ENCODE results near the gene NFATC2.
"Not testable (repeated sequence)": the region's sequence is repeated elsewhere in the genome, so short reads cannot be mapped to it uniquely, and the experiment has no call there.

The NFATC2 gene

DNA sequence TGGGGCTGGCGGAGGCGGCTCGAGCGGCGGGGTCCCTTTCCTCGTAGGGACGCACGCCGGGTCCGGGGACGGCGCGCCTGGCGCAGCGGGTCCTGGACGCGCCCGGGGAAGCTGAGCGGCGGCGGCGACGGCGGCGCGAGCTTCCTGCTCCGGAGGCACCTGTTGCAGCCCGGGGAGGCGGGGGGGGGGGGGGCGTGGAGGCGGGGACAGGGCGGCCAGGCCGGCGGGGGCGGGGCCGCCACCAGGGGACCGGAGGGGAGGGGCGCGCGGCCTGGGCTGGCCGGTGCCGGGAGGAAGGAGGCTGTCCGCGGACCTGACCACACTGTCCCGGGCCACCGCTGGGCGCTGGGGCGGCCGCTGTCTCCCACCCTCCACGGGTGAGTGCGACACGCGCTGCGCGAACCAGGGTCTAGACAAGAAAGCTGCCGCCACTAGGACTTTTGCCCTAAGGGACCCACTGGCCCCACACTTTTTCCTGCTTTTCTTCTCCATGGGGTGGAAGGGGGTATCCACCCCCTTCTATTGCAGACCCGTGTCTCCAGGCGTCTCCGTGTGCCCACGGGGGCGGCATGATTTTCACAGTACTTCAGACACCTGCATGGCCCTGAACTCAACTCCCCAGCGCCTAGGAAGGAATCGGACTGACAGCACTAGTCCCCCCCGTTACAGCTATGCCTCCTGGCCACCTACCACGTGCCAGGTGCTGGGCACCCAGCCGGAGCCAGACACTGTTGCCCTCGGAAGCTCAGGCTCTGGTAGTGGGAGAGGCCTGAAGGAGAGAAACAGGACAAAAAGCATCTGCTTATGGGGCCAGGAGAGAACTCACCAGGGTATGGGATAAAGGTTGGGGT, at the start of gene NFATC2:
TSS of gene NFATC2 (minus strand) at position 149 of the 851 bp plus-strand sequence. CDS start 220 bp downstream, outside the sequence.
- no peak for DNase-seq

DNA sequence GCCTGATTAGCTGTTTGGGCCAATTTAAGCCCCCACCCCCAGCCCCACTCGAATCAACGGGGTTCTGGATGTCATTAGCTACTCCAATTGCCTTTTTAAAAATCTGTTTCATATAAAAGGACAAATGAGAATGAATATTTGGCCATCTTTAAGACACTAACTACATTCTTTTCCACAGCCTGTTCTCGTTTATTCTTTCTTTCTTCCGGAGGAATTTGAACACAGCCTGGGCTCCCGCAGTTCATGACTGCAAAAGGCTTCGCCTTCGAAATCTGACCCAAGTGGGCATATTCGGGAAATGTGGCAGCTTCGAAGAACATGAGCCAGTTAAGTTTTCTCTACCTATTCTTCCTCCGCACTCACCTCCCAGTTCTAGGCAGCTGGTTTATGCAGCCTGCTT, 49.4 kb upstream of the NFATC2 start:
- DNase-seq = no peak

DNA sequence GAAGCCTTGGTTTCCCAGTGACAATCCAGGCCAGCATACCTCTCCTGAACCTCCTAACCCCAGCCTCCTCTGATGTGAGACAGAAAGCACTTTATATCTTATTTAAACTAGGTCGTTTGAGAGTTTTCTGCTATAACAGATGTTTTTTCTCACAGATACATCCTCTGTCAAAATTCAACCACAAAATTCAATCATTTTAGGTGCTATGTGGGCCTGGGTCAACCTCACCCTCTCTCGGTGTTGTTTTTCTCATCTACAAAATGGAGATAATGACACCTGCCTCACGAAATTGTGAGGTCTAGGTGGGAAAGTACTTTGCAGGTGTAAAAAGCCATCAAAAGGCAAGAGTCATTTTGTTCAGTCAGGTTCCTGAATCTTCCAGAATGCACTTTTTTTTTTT, 46.2 kb upstream of the NFATC2 start:
- no peak for DNase-seq

DNA sequence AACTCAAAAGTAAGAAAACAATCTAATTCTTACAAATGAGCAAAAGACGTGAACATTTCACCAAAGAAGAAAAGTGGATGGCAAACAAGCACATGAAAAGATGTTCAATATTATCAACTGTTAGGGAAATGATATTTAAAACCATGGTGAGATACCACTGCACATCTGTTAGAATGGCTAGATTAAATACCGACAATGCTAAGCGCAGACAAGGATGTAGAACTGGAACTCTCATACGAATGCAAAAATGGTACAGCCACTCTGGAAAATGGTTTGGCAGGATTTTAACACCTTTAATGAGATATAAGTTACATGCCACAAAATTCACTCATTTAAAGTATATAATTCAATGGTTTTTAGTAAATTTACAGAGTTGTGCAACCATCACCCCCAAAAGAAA, 44.6 kb upstream of the NFATC2 start:
- no peak for DNase-seq

DNA sequence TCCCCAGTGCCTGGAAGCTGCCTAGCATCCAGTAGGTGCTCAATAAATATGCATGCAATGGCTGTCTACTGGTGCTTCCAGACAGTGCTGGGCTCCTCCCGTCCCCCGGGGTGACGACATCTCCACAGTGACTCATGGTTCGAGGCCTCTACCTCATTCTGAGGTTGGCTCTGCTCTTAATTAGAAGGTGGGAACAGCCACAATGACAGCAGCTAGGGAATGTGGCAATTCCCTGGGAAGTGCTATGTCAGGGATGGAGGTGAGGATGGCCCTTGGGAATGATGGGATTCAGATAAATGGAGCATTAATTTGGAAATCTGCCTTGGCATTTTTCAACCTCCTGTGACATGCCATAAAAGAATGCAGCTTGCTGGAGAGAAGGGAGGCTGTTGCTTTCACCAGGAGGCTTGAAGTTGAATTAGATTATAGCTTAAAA, 43.5 kb upstream of the NFATC2 start:
- peak; percentile 53 for DNase-seq

DNA sequence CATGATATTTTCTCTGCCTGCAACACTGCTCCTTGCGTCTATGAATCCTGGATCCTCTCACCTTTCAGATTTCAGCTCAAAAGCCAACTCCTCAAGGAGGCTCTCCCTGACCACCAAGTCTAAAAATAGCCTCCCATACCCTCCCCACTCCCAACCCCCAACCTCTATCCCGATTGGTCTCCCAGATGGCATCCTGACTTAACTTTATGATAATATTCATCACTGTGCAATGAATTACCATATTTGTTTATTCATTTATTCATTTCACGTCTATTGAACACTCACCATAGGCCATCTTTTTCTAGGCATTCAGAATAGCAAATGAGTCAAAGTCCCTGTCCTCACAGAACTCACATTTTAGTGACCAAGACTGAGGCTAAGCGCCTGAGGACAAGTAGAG, 42.6 kb upstream of the NFATC2 start:
- no peak for DNase-seq

DNA sequence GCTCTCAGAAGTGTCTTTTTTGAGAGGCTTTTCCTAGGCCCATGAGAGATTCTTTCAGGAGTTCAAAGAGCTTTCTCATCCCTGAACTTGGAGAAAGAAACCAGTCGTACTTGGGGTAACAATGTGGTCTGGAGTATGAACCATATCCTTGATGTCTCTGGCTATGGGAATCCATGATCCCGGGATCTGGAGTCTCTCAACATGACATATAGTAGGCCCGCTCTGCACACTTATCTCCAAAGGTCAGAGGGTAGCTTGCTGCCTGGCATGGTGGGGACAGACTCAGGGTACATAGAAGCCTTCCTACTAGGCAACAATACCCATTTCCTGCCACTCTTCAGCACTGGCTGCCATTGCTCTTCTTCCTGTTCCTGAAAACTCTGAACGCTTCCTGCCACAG, 42.2 kb upstream of the NFATC2 start:
- DNase-seq = no peak

DNA sequence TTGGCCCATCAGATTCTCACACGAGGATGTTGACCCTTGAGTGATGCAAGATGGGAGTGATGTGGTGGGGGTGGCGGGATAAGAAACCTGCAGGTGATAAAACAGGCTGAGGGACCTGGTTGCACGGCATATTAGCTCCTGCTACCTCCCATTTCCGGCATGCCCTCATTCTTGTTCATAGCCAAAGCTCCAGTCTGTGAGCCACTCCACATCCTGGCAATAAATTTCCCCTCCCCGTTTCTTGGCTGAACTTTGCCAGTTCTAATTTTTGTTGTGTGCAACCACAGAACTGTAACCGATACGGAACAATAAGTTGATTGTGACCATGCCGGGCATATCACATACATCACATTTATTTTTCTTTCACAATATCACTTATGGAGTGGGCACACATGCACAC, 41.6 kb upstream of the NFATC2 start:
- no peak for DNase-seq

DNA sequence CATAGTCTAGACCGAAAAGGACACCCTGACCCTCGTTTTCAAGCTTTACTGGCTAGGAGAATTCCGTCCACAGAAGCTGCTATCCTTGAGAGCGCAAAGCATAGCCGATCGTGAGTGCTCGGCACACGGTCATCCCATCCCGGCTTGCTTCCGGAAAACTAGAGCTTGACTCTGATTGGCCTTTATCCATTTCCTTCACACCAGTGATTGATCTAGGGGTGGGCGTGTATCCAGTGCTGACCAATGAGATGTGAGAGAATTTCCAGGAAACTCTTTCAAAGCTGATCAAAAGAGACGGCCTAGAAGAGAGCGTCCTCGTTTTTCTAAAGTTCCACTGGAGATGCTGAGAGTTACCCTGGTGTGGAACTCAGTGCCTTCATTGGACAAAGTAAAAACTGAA, 41.0 kb upstream of the NFATC2 start:
- DNase-seq = no peak

DNA sequence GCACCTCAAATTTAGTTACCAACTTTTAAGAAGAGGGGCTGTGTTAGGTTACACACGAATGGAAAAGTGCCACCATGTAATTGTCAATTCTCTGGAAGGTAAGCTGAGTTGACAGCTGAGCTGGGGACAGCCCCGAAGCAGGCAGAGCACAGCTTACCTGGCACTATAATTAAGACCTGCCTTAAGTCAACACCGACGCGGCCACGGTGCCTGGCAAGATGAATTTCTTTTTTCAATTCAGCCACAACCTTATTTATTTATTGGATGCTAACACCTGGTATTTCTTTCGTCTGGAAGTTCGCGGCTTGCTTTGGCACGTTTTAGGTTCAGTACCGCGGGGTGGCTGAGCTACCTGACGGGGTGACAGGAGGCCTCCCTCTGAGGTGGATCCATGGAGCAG, 40.6 kb upstream of the NFATC2 start:
- DNase-seq = no peak

DNA sequence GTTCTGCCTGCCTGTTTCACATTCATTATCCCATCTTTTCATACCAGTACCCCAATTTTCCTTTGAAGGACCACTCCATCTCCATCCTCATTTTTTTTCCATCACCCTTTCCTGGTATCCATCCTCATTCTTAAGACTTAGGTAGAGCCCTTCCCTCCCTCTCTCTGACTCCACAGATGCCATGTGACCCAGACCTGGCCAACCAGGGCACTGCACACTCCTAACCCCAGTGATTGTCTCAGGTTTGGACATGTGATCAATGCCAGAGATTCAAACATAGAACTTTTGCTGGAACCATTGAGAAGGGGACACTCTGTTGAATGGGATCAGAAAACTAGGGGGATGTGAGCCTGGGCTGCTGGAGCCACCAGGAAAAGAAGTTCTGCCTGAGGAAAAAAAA, 39.1 kb upstream of the NFATC2 start:
- no peak for DNase-seq

DNA sequence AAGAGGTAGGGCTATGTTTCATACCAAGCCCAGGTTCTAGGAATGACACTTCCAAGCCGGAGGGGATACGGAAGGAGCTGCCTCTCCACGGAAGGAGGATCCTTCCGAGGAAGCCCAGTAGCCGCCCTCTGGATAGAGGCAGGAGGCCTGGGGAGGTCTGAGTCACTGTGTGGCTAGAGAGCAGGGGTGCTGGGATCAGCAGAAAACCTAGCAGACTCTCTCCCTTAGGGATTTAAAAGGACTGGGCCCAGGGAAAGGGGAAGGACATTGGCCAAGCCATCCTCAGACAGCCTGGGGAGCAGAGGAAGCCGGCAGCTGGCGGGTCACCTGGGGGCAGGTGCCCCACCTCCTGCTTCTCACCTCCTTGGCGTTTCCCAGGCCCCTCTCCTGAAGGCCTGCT, 36.6 kb upstream of the NFATC2 start:
- no peak for DNase-seq

DNA sequence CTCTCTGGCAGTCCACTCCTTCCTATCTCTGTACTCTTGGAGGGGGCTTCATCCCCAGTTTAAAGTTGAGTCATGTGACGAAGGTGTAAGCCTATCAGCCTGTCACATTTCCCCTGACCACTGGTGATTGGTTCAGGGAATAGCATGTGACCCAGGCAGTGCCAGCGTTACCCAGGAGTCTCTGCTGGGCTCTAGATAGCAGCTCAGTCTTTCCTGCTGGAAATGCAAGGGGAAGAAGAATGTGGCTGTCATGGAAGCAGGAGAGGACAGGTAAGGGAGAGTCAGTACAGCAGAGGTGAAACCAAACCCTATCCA, 35.6 kb upstream of the NFATC2 start:
- no peak for DNase-seq

DNA sequence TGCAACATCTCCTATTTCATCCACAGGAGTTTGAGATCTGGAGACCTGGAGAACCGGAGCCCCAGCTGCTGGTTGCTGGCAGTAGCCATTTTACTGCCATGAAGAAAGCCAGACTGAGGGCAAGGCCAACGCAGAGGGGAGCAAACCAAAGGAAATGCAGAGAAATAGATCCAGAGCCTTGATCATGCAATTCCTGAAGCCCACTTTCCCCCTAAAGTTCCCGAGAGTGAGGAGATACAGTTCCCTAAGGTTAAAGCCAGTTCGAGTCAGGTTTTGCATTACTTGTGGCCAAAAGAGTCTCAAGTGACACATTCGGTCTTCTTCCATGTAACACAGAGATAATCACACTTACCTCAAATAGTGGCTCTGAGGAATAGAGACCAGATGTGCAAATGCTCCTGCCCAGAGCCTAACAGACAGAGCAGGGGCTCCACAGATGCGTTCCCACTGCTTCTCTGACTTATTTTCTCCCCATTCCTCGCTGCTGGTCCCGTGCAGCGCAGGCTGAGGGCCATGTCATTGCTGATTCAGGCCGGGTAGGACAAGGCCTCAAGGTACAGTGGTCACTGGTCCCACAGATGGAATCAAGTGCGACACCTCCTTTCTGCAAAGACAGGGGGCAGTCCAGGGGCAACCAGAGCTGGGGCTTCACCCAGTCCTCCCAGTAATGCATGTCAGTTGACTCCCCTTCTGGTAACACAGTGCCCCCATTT, 35.1 kb upstream of the NFATC2 start:
- DNase-seq = no peak

DNA sequence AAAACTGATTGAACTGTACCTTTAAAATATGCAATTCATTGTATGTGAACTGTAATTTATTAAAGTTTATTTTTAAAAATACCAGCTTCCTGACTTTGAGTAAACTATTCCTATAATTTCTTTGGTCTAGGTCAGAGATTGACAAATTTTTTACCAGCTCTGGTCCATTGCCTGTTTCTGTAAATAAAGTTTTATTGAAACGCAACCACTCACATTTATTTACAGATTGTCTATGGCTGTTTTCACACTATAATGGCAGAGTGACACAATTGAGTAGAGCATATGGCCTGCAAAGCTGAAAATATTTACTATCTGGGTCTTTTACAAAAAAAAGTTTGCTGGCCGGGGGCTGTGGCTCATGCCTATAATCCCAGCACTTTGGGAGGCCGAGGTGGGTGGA, 33.0 kb upstream of the NFATC2 start:
- no peak for DNase-seq

DNA sequence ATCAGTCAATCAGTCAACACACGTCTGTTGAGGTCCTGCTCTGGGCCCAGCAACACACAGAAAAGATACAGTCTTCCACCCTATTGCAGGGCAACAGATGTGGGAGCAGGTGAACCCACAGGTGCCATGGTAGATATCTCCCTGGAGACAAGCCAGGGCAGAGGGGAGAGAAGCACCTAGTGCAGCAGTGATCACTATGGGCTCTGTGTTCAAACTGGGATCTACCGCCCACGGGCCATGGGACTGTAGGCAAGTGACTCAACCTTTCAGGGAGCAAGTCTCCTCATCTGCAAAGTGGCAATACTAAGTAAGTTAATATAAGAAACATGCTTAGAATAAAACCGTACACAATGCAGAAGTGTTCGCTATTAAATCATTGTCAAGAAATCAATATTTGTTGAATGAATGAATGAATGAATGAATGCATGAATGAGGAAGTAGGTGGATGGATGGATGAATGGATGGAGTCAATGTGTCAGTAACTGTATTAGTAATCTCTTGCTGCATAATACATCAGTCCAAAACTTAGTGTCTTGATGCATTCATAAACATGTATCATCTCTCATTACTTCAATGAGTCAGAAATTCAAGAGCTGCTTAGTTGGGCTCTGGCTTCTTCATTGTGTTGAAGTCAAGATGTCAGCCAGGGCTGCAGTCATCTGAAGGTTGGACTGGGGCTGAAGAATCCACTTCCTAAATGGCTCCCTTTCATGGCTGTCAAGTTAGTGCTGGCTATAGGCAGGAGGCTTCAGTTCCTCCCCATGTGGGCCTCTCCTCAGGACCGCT, 31.9 kb upstream of the NFATC2 start:
- no peak for DNase-seq

DNA sequence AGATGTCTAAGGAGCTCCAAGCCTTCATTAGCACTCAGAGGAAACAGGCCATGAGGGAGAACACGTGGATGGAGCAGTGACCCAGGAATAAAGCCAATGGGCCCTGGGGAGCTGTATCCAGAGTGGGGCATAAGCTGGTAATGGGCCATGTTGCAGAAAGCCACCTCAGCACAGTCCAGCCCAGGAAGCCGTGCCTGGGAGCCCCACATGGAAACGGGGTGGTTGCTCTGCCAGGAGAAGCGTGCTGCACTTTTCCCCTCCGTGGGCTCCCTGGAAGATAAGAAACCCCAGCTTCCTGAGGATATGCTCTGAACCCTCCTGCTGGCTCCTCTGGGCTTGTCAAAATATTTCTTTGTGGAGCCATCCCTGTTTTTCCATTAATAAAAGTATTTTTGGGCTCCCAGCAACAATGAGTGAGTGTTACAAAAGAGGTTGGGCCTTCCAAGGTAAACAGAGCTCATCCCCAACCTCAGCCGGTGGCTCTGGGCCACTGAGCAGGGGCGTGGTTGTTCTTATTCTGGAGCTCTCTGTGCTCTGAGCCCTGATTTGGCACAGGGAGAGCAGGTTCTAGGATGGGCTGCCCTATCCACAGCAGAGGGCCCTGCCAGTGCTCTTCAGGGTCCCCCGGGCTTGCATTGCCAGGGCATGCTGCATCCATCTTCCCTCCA, 31.2 kb upstream of the NFATC2 start:
- DNase-seq = no peak

DNA sequence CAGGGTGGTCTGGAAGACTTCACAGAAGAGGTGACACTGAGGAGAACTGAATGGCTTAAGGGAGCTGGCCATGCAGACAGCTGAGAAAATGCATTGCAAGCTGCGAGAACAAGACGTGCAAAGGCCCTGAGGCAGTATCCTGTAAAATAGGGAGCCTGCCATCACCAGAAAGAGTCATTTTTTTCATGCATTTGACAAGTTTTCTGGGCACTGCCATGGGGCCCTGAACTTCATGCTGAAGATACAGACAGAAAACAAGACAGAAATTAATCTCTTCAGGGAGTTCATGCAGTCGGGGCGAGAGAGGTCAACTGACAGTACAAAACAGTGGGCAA, 28.9 kb upstream of the NFATC2 start:
- DNase-seq = no peak

DNA sequence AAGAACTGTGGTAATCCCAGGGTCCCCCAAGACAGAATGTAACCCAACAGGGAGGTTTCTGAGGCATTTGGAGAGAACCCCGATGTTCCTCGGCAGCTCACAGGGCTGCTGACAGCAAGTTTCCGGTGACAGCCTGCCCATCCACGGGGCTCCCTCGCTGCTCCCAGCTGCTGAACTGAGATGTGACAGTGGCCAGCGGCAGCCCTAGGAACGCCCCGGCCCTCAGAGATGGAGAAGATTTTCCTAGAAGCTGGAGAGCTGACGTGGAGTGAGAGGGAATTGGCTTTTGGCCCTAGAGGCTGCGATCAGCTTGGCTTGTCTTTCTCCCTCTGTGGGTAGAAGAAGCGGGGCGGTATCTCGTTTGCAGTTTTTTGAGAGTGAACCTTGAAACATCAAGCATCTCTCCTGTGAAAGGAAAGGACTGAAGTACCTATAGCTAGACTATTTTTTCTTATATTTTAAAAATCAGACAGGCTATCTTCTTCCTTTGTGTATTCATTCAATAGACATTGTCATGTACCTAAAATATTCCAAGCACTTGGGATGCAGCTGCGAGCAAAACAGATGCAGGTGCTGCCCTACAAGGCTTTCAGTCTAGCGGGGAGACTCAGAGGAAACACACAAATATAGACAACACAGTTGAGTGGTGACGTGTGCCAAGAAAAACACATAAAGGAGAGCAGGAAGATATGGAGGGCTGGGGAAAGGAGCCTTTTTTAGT, 28.4 kb upstream of the NFATC2 start:
- DNase-seq = no peak

DNA sequence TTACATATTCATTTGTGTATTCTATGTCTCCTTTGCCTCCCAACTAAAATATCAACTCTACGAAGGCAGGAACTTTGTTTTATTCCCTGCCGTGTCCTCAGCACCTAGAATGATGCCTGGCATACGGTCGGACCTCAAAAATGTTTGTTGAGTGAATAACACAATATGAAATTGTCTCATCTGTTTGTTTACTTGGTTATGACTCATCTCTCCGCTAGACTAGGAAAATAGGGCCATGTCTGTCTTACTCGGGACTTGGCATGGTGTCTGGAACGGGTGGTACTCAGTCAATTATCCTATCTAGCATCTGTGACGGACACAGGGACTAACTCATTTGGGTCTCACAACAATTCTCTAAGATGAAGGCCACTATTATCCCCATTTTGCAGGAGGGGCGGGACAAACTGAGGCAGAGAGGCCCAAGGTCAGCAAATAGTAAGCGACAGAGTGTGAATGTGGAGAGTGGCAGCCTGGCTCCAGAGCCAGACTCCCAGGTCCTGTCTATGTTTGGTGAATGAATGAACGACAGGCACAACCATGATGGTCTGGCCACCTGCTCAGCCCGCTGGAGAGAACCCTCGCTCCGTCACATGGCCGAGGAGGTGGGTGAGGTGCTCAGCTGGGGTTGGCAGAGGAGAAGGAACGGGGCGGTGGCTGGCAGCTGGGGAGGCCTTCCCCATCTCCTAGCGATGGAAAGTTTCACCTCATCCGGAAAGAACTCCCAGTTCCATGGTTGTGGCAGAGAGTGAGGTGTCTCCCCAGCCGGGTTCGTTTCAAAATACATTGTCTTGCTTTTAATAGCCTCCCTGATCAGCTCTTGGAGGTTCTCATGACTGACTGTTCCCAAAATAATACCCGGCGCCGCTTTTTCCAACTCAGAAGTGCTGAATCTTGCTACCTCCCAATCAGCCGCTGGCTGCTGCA, 27.6 kb upstream of the NFATC2 start:
- DNase-seq = peak; percentile 10

DNA sequence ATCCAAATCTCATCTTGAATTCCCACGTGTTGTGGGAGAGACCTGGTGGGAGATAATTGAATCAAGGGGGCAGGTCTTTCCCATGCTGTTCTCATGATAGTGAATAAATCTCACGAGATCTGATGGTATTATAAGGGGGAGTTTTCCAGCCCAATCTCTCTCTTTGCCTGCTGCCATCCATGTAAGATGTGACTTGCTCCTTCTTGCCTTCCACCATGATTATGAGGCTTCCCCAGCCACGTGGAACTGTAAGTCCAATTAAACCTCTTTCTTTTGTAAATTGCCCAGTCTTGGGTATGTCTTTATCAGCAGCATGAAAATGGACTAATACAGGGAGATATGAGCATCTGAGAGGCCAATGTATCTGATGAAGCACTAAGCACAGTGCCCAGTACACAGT, 26.0 kb upstream of the NFATC2 start:
- DNase-seq = not testable (repeated sequence)

DNA sequence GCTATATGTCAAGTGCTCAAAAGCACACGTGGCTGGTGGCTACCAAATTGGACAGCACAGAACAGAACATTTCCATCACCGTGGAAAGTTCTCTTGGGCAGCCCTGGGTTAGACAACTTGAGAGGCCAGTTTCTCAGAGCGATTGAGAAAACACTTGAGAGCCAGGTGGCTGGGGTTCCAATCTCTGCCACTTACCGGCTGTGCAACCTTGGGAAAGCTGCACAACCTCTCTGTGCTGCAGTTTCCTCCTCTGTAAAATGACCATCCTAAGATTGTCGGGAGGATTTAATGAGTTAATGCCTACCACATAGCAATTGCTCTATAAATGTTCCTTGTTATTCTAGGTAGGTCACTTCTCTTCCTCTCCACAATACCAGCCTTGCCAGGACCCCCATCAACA, 25.1 kb upstream of the NFATC2 start:
- DNase-seq = no peak
